ENCODE results near the gene TIGAR.

The TIGAR gene

GRCh38 chr12:4307593-4308333 is 13.2 kb upstream of the TIGAR start:
- DNase-seq: no peak

- DNase-seq: no peak
These were observed 12.6 kb upstream of the TIGAR start for GRCh38 chr12:4308334-4308950.

GRCh38 chr12:4311776-4312175 is 9.2 kb upstream of the TIGAR start:
- no peak for DNase-seq

- no peak for DNase-seq
These were observed 8.8 kb upstream of the TIGAR start for GRCh38 chr12:4312251-4312650.

GRCh38 chr12:4320497-4320852 is 538 bp upstream of the TIGAR start:
- DNase-seq: no peak

- DNase-seq: no peak
These were observed 1.7 kb downstream of the TIGAR start for GRCh38 chr12:4322726-4323125.

- DNase-seq: no peak
These were observed 2.4 kb downstream of the TIGAR start for GRCh38 chr12:4323396-4323795.

GRCh38 chr12:4324366-4324765 is 3.4 kb downstream of the TIGAR start:
- DNase-seq: no peak

- no peak for DNase-seq
These were observed 5.0 kb downstream of the TIGAR start for GRCh38 chr12:4325966-4326365.

- DNase-seq: no peak
These were observed 6.3 kb downstream of the TIGAR start for GRCh38 chr12:4327293-4327692.

- DNase-seq: no peak
These were observed 9.2 kb downstream of the TIGAR start for GRCh38 chr12:4330203-4330602.

- no peak for DNase-seq
These were observed 10.2 kb downstream of the TIGAR start for GRCh38 chr12:4331221-4331620.

GRCh38 chr12:4331842-4332241 is 10.8 kb downstream of the TIGAR start:
- DNase-seq: no peak

GRCh38 chr12:4346931-4347330 is 25.9 kb downstream of the TIGAR start:
- no peak for DNase-seq

GRCh38 chr12:4353785-4354208 is 32.8 kb downstream of the TIGAR start:
- no peak for DNase-seq

GRCh38 chr12:4355156-4356040 is 34.4 kb downstream of the TIGAR start:
- no peak for DNase-seq

GRCh38 chr12:4356041-4356327 is 35.0 kb downstream of the TIGAR start:
- peak in 3 of 4 experiments; percentile 4 to 17 (median 5) for DNase-seq

GRCh38 chr12:4366090-4366489 is 45.1 kb downstream of the TIGAR start:
- no peak for DNase-seq

- DNase-seq: no peak
These were observed 48.5 kb downstream of the TIGAR start for GRCh38 chr12:4369548-4369947.

GRCh38 chr12:4370265-4370664 is 49.3 kb downstream of the TIGAR start:
- no peak for DNase-seq

GRCh38 chr12:4372653-4373052 is 51.6 kb downstream of the TIGAR start:
- DNase-seq: no peak

- no peak for DNase-seq
These were observed 54.4 kb downstream of the TIGAR start for GRCh38 chr12:4375449-4375848.

GRCh38 chr12:4378772-4379171 is 57.8 kb downstream of the TIGAR start:
- DNase-seq: no peak

- DNase-seq: no peak
These were observed 58.4 kb downstream of the TIGAR start, which contains the start of gene FGF23 for GRCh38 chr12:4379405-4379804. TSS of gene FGF23 (minus strand) at chr12:4379712. CDS start at chr12:4379582, 130 bp downstream.
